ENCODE data around the gene PALLD. TPM values are rescaled to one million over a fixed set of nuclear protein-coding genes. Genes with fewer than 3 reads are reported as not detected.

PALLD gene
- total RNA-seq, 1 experiment from 2014 or later: 6.5 TPM

DNA sequence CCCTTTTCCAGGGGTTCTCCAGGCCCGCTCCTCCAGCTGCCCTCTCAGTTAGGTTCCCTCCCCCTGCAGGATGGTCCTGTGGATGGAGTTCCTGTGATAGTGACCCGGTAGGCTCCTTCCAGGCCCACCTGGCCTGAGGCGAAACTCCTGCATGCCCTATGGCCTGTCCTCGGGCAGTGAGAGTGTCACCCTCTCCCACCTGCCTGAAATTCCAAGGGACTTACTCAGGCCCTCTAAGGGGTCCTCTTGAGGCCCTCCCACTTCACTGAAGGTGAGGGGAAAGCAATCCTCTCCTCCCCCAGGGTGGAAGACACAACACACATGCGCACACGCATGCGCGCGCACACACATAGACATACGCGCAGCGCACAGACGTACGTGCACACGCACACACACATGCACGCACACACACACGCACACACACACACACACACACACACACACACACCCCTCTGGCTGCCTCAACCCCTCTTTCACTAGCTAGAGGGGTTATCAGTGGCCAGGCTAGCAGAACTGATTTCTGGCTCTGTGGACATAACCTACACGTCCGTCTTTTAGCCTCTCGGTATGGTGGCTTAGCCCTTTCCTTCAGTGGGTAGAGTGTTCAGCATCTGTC is 297.3 kb downstream of the PALLD start:
- H3K36me3 ChIP-seq (ENCODE audit: control insufficient read depth, insufficient read depth, low read length): no peaks in the 10 kb centered on the region
- no peaks in the 10 kb centered on the region for H3K4me1 ChIP-seq (ENCODE audit: control insufficient read depth, insufficient read depth, low read length)
- TF ChIP-seq SIN3A (IDR thresholded peaks at IDR 0.05; ENCODE audit: borderline replicate concordance, insufficient read depth, low read depth, low read length) (no peak), POLR2AphosphoS5 (IDR thresholded peaks at IDR 0.05; ENCODE audit: low read depth, low read length) (no peak), TCF7L2 (IDR thresholded peaks at IDR 0.05; ENCODE audit: low read depth, low read length) (no peak)
- TF ChIP-seq, protein P1, sequence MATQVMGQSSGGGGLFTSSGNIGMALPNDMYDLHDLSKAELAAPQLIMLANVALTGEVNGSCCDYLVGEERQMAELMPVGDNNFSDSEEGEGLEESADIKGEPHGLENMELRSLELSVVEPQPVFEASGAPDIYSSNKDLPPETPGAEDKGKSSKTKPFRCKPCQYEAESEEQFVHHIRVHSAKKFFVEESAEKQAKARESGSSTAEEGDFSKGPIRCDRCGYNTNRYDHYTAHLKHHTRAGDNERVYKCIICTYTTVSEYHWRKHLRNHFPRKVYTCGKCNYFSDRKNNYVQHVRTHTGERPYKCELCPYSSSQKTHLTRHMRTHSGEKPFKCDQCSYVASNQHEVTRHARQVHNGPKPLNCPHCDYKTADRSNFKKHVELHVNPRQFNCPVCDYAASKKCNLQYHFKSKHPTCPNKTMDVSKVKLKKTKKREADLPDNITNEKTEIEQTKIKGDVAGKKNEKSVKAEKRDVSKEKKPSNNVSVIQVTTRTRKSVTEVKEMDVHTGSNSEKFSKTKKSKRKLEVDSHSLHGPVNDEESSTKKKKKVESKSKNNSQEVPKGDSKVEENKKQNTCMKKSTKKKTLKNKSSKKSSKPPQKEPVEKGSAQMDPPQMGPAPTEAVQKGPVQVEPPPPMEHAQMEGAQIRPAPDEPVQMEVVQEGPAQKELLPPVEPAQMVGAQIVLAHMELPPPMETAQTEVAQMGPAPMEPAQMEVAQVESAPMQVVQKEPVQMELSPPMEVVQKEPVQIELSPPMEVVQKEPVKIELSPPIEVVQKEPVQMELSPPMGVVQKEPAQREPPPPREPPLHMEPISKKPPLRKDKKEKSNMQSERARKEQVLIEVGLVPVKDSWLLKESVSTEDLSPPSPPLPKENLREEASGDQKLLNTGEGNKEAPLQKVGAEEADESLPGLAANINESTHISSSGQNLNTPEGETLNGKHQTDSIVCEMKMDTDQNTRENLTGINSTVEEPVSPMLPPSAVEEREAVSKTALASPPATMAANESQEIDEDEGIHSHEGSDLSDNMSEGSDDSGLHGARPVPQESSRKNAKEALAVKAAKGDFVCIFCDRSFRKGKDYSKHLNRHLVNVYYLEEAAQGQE (IDR thresholded peaks at IDR 0.05; ENCODE audit: insufficient read depth in 1 of 2, low read depth in 2 of 2, low read length in 1 of 2): no peak
- TF ChIP-seq, protein P2, sequence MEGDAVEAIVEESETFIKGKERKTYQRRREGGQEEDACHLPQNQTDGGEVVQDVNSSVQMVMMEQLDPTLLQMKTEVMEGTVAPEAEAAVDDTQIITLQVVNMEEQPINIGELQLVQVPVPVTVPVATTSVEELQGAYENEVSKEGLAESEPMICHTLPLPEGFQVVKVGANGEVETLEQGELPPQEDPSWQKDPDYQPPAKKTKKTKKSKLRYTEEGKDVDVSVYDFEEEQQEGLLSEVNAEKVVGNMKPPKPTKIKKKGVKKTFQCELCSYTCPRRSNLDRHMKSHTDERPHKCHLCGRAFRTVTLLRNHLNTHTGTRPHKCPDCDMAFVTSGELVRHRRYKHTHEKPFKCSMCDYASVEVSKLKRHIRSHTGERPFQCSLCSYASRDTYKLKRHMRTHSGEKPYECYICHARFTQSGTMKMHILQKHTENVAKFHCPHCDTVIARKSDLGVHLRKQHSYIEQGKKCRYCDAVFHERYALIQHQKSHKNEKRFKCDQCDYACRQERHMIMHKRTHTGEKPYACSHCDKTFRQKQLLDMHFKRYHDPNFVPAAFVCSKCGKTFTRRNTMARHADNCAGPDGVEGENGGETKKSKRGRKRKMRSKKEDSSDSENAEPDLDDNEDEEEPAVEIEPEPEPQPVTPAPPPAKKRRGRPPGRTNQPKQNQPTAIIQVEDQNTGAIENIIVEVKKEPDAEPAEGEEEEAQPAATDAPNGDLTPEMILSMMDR (IDR thresholded peaks at IDR 0.05): no peak
- DNase-seq (ENCODE audit: low read depth, low spot score) (no peak), ATAC-seq (no peak)
- BruUV-seq (replicated peaks): no TSS peak
- no peak overlapping the region for H3K4me3 ChIP-seq (ENCODE audit: low read depth in 2 of 2, low read length in 2 of 2)
- CTCF ChIA-PET: no interaction called here
- H3K27ac ChIP-seq (ENCODE audit: low read length): no peak overlapping the region
- intact Hi-C loops (cut with micrococcal nuclease; ENCODE audit: unreplicated experiment) (no loop called here), in situ Hi-C loops (cut with HindIII; ENCODE audit: low pct_unique_long_range_greater_than_20kb, low sequenced_read_pairs) (no loop called here)
- POLR2A ChIA-PET: no interaction called here
- H3K27me3 ChIP-seq (ENCODE audit: control insufficient read depth, insufficient read depth, low read length): no peaks in the 10 kb centered on the region
- H3K9me3 ChIP-seq (ENCODE audit: control insufficient read depth, insufficient read depth, low read depth, low read length): no peaks in the 10 kb centered on the region

DNA sequence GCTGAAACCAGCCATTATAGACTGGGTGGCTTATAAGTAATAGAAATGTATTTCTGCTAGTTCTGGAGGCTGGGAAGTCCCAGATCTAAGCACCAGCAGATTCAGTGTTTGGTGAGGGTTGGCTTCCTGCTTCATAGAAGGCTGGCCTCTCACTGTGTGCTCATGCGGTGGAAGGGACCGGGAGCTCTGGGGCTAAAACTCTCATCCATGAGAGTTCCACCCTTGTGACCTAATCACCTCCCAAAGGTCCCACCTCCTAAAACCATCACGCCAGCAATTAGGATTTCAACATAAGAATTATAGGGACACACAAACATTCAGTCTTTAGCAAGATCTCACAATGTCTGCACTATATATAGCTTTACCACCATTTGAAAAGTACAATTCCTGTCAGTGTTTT is 298.0 kb downstream of the PALLD start:
- BruUV-seq (replicated peaks): no TSS peak
- ChIA-PET POLR2A (no interaction called here), CTCF (no interaction called here)

More for the DNA sequence above, 298.0 kb downstream of the PALLD start:
- no peak for DNase-seq (ENCODE audit: low read depth, low spot score)
- TF ChIP-seq TCF7L2 (IDR thresholded peaks at IDR 0.05; ENCODE audit: low read depth, low read length) (no peak), POLR2AphosphoS5 (IDR thresholded peaks at IDR 0.05; ENCODE audit: low read depth, low read length) (no peak), SIN3A (IDR thresholded peaks at IDR 0.05; ENCODE audit: borderline replicate concordance, insufficient read depth, low read depth, low read length) (no peak)
- TF ChIP-seq, protein P1 (IDR thresholded peaks at IDR 0.05; ENCODE audit: insufficient read depth in 1 of 2, low read depth in 2 of 2, low read length in 1 of 2): no peak
- TF ChIP-seq, protein P2 (IDR thresholded peaks at IDR 0.05): no peak
- H3K4me1 ChIP-seq (ENCODE audit: control insufficient read depth, insufficient read depth, low read length): no peaks in the 10 kb centered on the region
- no peaks in the 10 kb centered on the region for H3K36me3 ChIP-seq (ENCODE audit: control insufficient read depth, insufficient read depth, low read length)
- in situ Hi-C loops (cut with HindIII; ENCODE audit: low pct_unique_long_range_greater_than_20kb, low sequenced_read_pairs): no loop called here
- H3K4me3 ChIP-seq (ENCODE audit: low read depth in 2 of 2, low read length in 2 of 2): no peak overlapping the region
- H3K27ac ChIP-seq (ENCODE audit: low read length): no peak overlapping the region
- H3K27me3 ChIP-seq (ENCODE audit: control insufficient read depth, insufficient read depth, low read length): no peaks in the 10 kb centered on the region
- H3K9me3 ChIP-seq (ENCODE audit: control insufficient read depth, insufficient read depth, low read depth, low read length): no peaks in the 10 kb centered on the region
- intact Hi-C loops (cut with micrococcal nuclease; ENCODE audit: unreplicated experiment): no loop called here
- ATAC-seq: no peak

All from Panc1 (cell line).